PFSK-1 (cell line): Measurements from ENCODE around the gene SNX32.

Source experiments
- POLR2AphosphoS5 ChIP-seq: IDR thresholded peaks from 2 replicates; pipeline ENCODE4 v1.6.1; 2012; ENCODE audit warnings: low read depth, mild to moderate bottlenecking, control low read depth, low read length, moderate library complexity
- TAF1 ChIP-seq: IDR thresholded peaks from 2 replicates; pipeline ENCODE4 v1.6.1; 2012; ENCODE audit warnings: low read length, control low read depth, borderline replicate concordance; ENCODE audit not compliant: insufficient read depth

DNA sequence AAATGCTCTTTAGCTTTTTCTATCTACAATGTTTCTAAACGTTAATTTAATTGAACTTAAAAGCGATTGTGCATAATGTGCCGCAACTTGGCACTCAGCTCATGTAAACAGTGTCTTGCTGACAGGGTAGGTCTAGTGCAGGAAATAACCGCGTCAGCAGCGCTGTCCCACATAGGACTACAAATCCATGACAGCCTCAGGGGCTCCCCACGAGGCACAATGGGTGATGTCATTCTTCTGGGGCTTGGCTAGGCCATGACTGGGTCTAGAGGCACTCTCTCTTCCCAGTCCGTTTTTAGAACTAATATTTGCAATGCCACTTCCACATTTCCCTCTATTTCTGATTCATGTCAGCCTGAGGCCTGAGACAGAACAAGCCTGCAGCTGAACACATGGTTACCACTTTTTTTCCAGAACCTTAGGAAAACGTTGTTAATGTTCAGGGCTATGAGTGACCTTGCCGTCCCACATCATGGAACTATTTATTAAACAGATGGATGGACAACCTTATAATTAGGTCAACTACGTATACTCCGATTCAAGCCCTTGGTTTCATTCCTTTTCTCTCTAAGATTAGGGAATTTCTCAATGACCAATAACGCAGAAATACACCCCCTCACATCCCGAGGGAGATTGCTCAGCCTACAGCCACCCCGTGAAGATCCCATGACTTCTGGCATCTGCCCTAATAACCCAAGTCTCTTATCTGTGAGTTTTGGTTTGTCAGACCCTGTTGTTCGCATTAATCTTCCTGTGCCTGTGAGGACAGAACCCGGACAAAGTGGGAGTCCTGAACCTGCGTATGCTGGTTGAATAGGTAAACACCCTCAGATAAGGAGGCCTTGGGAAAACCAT lies 19.4 kb upstream of the SNX32 start:
- TF ChIP-seq POLR2AphosphoS5: no peak
- TF ChIP-seq TAF1: no peak
